Measurements from ENCODE around the gene SEC24B. TPM values are rescaled to one million over a fixed set of nuclear protein-coding genes. Genes with fewer than 3 reads are reported as not detected.
"Not testable (repeated sequence)": the region's sequence is repeated elsewhere in the genome, so short reads cannot be mapped to it uniquely, and the experiment has no call there.

Gene SEC24B
- total RNA-seq, 1 donor from 2014 or later = 29.3 TPM

- intact Hi-C loops (cut with micrococcal nuclease) = no loop called here
- peak; percentile 99 for ATAC-seq
- peak; percentile 92 for DNase-seq
Measured at GRCh38 chr4:109559983-109560686, 126.5 kb downstream of the SEC24B start, which contains the start of gene MCUB. Gene MCUB, plus strand, starts transcription at chr4:109560246. Its CDS starts 92 bp downstream, at chr4:109560338.

- ATAC-seq (peak; percentile 75), DNase-seq (peak; percentile 56)
- intact Hi-C loops (cut with micrococcal nuclease) = no loop called here
Measured at GRCh38 chr4:109560687-109561461, 127.3 kb downstream of the SEC24B start.

- no peak for DNase-seq
- ATAC-seq = no peak
- intact Hi-C loops (cut with micrococcal nuclease) = no loop called here
Measured at GRCh38 chr4:109562457-109563239, 129.0 kb downstream of the SEC24B start.

- no peak for DNase-seq
- no peak for ATAC-seq
- intact Hi-C loops (cut with micrococcal nuclease) = no loop called here
Measured at GRCh38 chr4:109571494-109571893, 137.9 kb downstream of the SEC24B start.

- no peak for DNase-seq
- no peak for ATAC-seq
- intact Hi-C loops (cut with micrococcal nuclease) = no loop called here
Measured at GRCh38 chr4:109572154-109572553, 138.5 kb downstream of the SEC24B start.

GRCh38 chr4:109574443-109574850 lies 140.8 kb downstream of the SEC24B start:
- intact Hi-C loops (cut with micrococcal nuclease) = no loop called here
- no peak for DNase-seq
- ATAC-seq = peak; percentile 55

GRCh38 chr4:109574931-109575804 lies 141.6 kb downstream of the SEC24B start:
- DNase-seq = no peak
- intact Hi-C loops (cut with micrococcal nuclease) = no loop called here
- ATAC-seq = no peak

- intact Hi-C loops (cut with micrococcal nuclease) = no loop called here
- DNase-seq (no peak), ATAC-seq (no peak)
Measured at GRCh38 chr4:109576462-109576861, 142.8 kb downstream of the SEC24B start.

- intact Hi-C loops (cut with micrococcal nuclease) = no loop called here
- DNase-seq = no peak
Measured at GRCh38 chr4:109578846-109579245, 145.2 kb downstream of the SEC24B start.

GRCh38 chr4:109579997-109580396 lies 146.4 kb downstream of the SEC24B start:
- intact Hi-C loops (cut with micrococcal nuclease); DNase-seq; ATAC-seq: not testable (repeated sequence)

More at GRCh38 chr4:109578846-109579245, 145.2 kb downstream of the SEC24B start:
- no peak for ATAC-seq

GRCh38 chr4:109588176-109588575 lies 154.6 kb downstream of the SEC24B start:
- intact Hi-C loops (cut with micrococcal nuclease) = no loop called here
- ATAC-seq (no peak), DNase-seq (no peak)

- no peak for ATAC-seq
- DNase-seq = no peak
- intact Hi-C loops (cut with micrococcal nuclease) = no loop called here
Measured at GRCh38 chr4:109589119-109589518, 155.5 kb downstream of the SEC24B start.

GRCh38 chr4:109589605-109590004 lies 156.0 kb downstream of the SEC24B start:
- DNase-seq = no peak
- ATAC-seq = peak; percentile 52
- intact Hi-C loops (cut with micrococcal nuclease) = no loop called here

Small RNA genes lying within 50 kb of the gene (microRNA-seq; reads per million reads assigned to microRNA genes)
- 6.9 reads per million for gene MIR576 (ENCODE audit: borderline number of aligned reads)

Other genes with a start within 250 kb of the SEC24B start
- gene COL25A1, start 131.2 kb upstream of the SEC24B start, total RNA-seq = 0.37 TPM
- gene MCUB, start 126.4 kb downstream of the SEC24B start, total RNA-seq = 3.5 TPM

Data from left ventricle myocardium superior (tissue), 1 donor.